Activated CD8-positive, alpha-beta memory T cell treated with anti-CD3 and anti-CD28 coated beads, Interleukin-2, amount 10 ng/mL, durations not matched to agents 7 days and 5 days (primary cell): ENCODE measurements around the gene TRPV6. TPM values are rescaled to one million over a fixed set of nuclear protein-coding genes. Genes with fewer than 3 reads are reported as not detected.
A peak's percentile ranks its signal among the peaks of the same experiment; 100 is the strongest.

ENCODE experiments used
- ATAC-seq: fragments of 150-1000 bp; cut with Tn5 transposase; one replicate; pipeline ENCODE4 v1.10.0; 2021; ENCODE audit warnings: moderate library complexity
- CTCF ChIA-PET: fragments of 350-600 bp; sonication (Branson Sonifier 250); formaldehyde crosslinking; loops from one replicate; lab custom pipeline; 2021; ENCODE audit warnings: antibody characterized with exemption; lab: Charles Lee
- DNase-seq: peaks from one replicate; pipeline ENCODE4 v3.0.0-alpha.2; 2020
- H3K27ac Mint-ChIP-seq: one replicate; pipeline ENCODE4 v1.8.0; 2021; ENCODE audit warnings: mild to moderate bottlenecking, mixed read lengths
- H3K27me3 Mint-ChIP-seq: one replicate; pipeline ENCODE4 v1.8.0; 2021; ENCODE audit warnings: mixed read lengths
- H3K36me3 Mint-ChIP-seq: one replicate; pipeline ENCODE4 v1.8.0; 2021; ENCODE audit warnings: mild to moderate bottlenecking, mixed read lengths
- H3K4me1 Mint-ChIP-seq: one replicate; pipeline ENCODE4 v1.8.0; 2021; ENCODE audit warnings: mixed read lengths
- H3K4me3 Mint-ChIP-seq: one replicate; pipeline ENCODE4 v1.8.0; 2021; ENCODE audit warnings: mild to moderate bottlenecking, moderate library complexity, mixed read lengths
- H3K9me3 Mint-ChIP-seq: one replicate; pipeline ENCODE4 v1.8.0; 2022; ENCODE audit warnings: low read depth, mixed read lengths
- total RNA-seq, 2 experiments: library from RNA; stranded (reverse); gene quantifications; one replicate each; pipeline ENCODE4 v1.2.3, GENCODE V29; 2021

Gene TRPV6
- total RNA-seq, 2 experiments from 2014 or later: not detected

DNA sequence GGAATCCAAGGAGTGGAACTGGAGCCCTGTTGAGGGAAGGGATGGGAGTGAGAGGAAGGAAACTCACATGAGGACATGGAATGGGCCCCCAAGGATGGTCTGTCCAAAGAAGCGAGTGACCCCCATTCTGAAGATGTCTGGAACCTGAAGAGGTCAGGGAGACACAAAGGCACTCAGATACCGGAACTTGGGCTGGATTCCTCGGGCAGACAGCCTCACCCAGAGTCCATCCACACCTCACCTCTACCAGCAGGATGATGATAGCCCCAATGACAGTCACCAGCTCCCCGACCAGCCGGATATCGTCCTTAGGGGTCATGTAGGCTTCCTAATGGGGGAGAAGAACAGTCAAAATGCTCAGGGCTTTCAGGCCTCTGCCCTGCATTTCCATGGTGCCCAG is 10.7 kb downstream of the TRPV6 start:
- DNase-seq: no peak
- no peak for ATAC-seq
- no peak overlapping the region for H3K4me3 Mint-ChIP-seq
- no peaks in the 10 kb centered on the region for H3K36me3 Mint-ChIP-seq
- peaks cover 4% of the 10 kb centered on the region for H3K27me3 Mint-ChIP-seq
- H3K4me1 Mint-ChIP-seq: no peaks in the 10 kb centered on the region
- no peak overlapping the region for H3K27ac Mint-ChIP-seq
- no peaks in the 10 kb centered on the region for H3K9me3 Mint-ChIP-seq
- CTCF ChIA-PET: interaction anchor here (3.6 kb wide), 1 partner anchor 20 kb away, joined by 21 read pairs; the partner anchor contains the start of gene EPHB6

DNA sequence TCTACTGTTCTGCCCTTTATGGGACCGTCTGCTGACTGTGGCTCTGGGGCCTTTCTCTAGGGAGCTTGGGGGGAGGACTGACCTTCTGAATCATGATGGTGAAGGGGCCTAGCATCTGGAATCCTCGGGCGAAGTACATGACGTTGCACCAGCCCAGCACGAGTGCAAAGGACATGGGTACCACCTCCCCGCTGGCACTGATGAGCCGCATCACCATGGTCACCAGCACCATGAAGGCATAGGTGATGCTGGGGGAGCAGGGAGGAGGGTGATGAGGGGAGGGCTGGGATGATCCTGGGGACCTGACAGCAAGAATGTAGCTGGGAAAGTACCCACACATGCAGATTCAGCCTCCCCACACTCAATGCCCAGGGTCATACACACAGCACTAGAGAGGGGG is 11.1 kb downstream of the TRPV6 start:
- ATAC-seq: no peak
- Mint-ChIP-seq H3K4me3 (no peak overlapping the region), H3K27ac (no peak overlapping the region), H3K36me3 (no peaks in the 10 kb centered on the region), H3K4me1 (no peaks in the 10 kb centered on the region), H3K9me3 (no peaks in the 10 kb centered on the region), H3K27me3 (peaks cover 4% of the 10 kb centered on the region)
- no peak for DNase-seq
- CTCF ChIA-PET: interaction anchor here (0.9 to 3.6 kb wide), 3 partner anchors 20 to 340 kb away, joined by 3 to 22 read pairs (median 21); partner anchors contain the start of gene EPHB6

DNA sequence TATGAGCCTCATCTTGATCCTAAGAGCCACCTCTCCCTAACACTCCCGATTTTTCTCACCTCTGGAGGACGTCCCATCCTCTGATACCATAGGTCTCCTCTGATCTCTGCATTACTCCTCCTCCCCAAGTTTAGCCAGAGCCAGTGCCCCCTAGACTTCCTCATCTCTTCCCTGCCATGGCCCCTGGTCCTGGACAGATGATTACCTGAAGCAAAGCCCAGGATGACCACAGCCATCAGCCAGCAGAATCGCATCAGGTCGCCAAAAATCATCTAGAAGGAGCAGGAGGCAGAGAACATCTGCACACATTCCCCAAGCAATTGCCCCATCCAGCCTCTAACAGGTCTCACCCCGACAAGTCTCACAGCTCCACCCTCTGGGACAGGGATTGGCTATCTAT is 11.7 kb downstream of the TRPV6 start:
- Mint-ChIP-seq H3K4me1 (no peaks in the 10 kb centered on the region), H3K27me3 (no peaks in the 10 kb centered on the region), H3K9me3 (no peaks in the 10 kb centered on the region), H3K4me3 (no peak overlapping the region), H3K36me3 (no peaks in the 10 kb centered on the region), H3K27ac (no peak overlapping the region)
- ATAC-seq: no peak
- DNase-seq: no peak
- CTCF ChIA-PET: interaction anchor here (0.7 to 3.6 kb wide), 10 partner anchors 8 to 571 kb away, joined by 3 to 22 read pairs (median 4); partner anchors contain the start of gene EPHB6

DNA sequence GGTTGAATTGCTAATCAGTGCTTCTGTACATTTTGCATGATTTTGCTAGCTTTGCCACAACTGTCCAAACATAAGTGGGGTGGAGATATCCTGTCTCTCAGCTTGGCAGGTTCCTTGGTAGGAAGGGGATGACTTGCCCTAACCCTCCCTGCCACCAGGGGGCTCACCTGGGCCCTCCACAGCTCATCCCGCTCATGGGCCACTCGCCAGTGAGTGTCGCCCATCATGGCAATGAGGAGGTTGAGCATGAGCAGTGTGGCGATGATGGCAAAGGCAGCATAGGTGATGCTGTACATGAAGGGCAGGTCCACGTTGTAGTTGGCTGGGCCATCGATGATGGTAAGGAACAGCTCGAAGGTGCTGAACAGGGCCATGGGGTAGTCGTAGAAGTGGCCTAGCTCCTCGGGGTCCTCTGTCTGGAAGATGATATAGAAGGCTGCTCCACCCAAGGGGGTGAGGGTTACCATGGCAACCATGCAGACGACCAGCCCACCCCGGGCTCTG is 12.2 kb downstream of the TRPV6 start:
- CTCF ChIA-PET: interaction anchor here (0.7 to 3.6 kb wide), 19 partner anchors 8 to 570 kb away, joined by 3 to 22 read pairs (median 4); partner anchors contain the start of gene EPHB6
- ATAC-seq (peak; percentile 54), DNase-seq (peak; percentile 50)
- H3K4me1 Mint-ChIP-seq: no peaks in the 10 kb centered on the region
- H3K9me3 Mint-ChIP-seq: no peaks in the 10 kb centered on the region
- no peaks in the 10 kb centered on the region for H3K36me3 Mint-ChIP-seq
- no peak overlapping the region for H3K4me3 Mint-ChIP-seq
- H3K27ac Mint-ChIP-seq: no peak overlapping the region
- H3K27me3 Mint-ChIP-seq: no peaks in the 10 kb centered on the region

DNA sequence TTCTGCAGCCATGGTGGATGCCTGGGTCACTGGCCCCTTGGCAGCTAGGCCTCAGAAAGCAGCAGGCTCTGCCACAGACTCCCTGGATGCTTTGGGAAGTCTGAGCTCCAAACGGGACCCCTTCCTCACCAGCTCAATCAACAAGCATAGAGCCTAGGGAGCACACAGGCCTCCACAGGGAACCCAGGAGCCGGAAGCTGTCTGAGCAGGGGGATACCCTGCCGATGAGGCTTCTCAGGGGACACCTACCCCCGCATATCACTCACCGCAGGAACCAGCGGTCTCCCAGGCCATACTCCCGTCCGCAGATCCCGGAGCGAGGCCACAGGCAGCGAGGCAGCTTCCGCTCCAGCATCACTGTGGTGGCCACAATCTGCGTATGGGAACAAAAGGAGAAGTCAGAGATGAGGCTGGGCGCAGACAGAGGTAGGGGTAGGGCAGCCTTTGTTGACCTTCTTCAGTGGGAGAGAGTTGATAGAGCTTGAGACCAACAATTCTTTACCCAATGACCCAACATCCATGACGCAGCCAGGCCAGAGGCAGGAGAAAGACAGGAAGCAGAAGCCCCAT is 13.4 kb downstream of the TRPV6 start:
- CTCF ChIA-PET: interaction anchor here (1.0 to 3.6 kb wide), 11 partner anchors 9 to 136 kb away, joined by 3 to 22 read pairs (median 6); partner anchors contain the start of gene EPHB6
- no peaks in the 10 kb centered on the region for H3K36me3 Mint-ChIP-seq
- no peak overlapping the region for H3K4me3 Mint-ChIP-seq
- H3K27me3 Mint-ChIP-seq: no peaks in the 10 kb centered on the region
- ATAC-seq (no peak), DNase-seq (peak; percentile 11)
- no peak overlapping the region for H3K27ac Mint-ChIP-seq
- H3K4me1 Mint-ChIP-seq: no peaks in the 10 kb centered on the region
- no peaks in the 10 kb centered on the region for H3K9me3 Mint-ChIP-seq

DNA sequence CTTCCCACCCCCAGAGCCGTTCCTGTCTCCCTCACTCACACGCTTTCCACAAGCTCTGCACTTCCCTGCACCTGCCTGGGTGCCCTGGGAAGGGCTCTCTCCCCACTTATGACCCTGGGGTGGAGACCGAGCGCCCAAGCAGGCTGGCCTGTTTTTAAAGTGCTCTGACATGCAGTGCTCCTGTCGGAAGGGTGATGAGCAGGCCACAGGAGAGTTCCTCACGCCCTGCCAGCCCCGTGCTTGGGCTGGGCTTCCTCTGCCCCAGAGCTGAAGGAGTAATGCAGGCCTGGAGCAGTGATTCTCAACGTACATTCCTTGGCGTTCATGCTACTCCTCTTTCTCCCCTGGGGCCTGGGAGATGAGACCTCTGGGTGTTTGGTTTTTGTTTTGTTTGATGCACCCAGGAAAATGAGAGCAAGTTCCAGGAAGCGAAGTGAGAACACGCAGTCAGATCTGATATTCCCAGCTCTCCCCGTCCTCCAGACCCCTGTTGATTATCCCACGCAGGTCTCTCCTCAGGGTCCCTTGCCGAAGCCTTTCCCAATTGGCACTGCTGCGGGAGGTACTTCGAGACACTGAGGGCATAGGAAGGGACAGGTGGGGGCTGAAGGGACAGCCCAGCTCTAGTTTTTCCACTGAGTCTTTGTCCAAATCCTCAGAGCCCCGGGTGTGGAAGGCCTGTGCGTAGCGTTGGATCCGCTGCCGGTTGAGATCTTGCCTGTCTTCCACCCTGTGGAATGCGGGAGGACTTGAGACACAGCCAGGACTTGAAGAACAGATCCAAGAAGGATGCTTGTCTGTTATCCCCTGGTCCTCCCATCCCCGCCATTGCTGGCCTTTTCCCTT is 14.1 kb downstream of the TRPV6 start:
- ATAC-seq: no peak
- Mint-ChIP-seq H3K27ac (no peak overlapping the region), H3K9me3 (no peaks in the 10 kb centered on the region), H3K4me1 (no peaks in the 10 kb centered on the region), H3K4me3 (no peak overlapping the region), H3K27me3 (no peaks in the 10 kb centered on the region), H3K36me3 (no peaks in the 10 kb centered on the region)
- CTCF ChIA-PET: interaction anchor here (1.1 to 3.6 kb wide), 6 partner anchors 11 to 268 kb away, joined by 3 to 22 read pairs (median 5); partner anchors contain the start of gene EPHB6
- DNase-seq: peak; percentile 22

DNA sequence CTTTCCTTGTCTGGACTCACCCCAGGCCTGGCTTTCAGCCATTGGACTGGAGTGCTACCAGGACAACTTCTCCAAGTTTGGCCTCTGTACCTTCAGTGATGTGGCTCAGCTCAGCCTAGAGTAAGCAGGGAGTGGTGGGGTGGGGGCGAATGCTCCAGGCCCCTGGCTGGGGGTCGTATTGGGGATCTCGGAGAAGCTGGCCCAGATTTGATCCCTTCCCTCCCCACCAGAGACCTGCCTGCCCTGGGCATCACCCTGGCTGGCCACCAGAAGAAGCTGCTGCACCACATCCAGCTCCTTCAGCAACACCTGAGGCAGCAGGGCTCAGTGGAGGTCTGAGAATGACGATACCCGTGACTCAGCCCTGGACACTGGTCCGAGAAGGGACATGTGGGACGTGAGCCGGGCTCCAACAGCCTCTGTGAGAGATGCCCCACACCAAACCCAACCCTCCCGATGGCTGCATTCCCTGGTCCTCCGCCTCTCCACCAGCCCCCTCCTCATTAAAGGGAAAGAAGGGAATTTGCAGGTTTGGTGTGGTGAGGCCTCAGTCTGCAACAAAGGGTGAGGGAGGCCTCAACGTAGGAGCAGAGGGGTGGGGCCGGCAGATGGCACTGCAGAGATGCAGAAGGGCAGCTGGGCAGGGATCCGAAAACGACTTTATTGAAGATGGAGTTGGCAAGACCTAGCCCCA is 14.8 kb downstream of the TRPV6 start:
- no peaks in the 10 kb centered on the region for H3K27me3 Mint-ChIP-seq
- no peak overlapping the region for H3K4me3 Mint-ChIP-seq
- DNase-seq (peak; percentile 35), ATAC-seq (no peak)
- H3K9me3 Mint-ChIP-seq: no peaks in the 10 kb centered on the region
- no peaks in the 10 kb centered on the region for H3K36me3 Mint-ChIP-seq
- H3K4me1 Mint-ChIP-seq: no peaks in the 10 kb centered on the region
- H3K27ac Mint-ChIP-seq: no peak overlapping the region
- CTCF ChIA-PET: interaction anchor here (0.8 to 1.1 kb wide), 2 partner anchors 10 to 267 kb away, joined by 3 read pairs; no protein-coding TSS in a partner anchor

DNA sequence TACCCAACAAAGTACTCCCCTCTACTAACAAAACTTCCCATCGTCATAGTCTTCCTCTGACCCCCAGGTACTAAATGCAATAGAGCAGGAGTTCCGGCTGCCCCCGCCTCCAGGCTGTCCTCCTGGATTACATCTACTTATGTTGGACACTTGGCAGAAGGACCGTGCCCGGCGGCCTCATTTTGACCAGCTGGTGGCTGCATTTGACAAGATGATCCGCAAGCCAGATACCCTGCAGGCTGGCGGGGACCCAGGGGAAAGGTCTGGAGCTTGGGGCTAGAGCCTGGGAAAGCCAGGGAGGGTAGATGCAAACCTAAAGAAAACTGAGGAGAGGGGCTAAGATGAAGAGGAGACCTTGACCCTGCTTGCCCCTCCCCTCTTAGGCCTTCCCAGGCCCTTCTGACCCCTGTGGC is 15.4 kb downstream of the TRPV6 start:
- Mint-ChIP-seq H3K36me3 (no peaks in the 10 kb centered on the region), H3K27me3 (no peaks in the 10 kb centered on the region), H3K4me1 (no peaks in the 10 kb centered on the region), H3K4me3 (no peak overlapping the region), H3K9me3 (no peaks in the 10 kb centered on the region), H3K27ac (no peak overlapping the region)
- CTCF ChIA-PET: interaction anchor here (0.8 to 1.1 kb wide), 2 partner anchors 11 to 345 kb away, joined by 3 to 4 read pairs; no protein-coding TSS in a partner anchor
- no peak for ATAC-seq
- DNase-seq: peak; percentile 35

DNA sequence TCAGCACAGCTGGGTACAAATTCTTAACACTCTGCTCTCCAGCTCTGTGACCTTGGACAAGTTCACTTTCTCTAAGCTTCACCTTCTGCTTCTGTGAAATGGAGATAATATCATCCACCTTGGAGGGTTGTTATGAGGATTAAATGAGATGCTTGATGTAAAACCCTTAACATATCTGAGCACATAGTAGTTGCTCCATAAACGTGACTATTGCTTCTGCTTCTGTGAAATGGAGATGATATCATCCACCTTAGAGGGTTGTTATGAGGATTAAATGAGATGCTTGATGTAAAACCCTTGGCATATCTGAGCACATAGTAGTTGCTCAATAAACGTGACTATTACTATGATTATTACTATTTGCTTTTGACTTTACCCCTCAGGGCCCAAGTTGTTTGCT is 16.1 kb downstream of the TRPV6 start:
- no peaks in the 10 kb centered on the region for H3K9me3 Mint-ChIP-seq
- no peak overlapping the region for H3K27ac Mint-ChIP-seq
- H3K27me3 Mint-ChIP-seq: no peaks in the 10 kb centered on the region
- CTCF ChIA-PET: interaction anchor here (1.1 to 1.3 kb wide), 2 partner anchors 12 to 346 kb away, joined by 3 to 4 read pairs; no protein-coding TSS in a partner anchor
- DNase-seq: no peak
- no peak for ATAC-seq
- H3K4me1 Mint-ChIP-seq: no peaks in the 10 kb centered on the region
- H3K36me3 Mint-ChIP-seq: no peaks in the 10 kb centered on the region
- no peak overlapping the region for H3K4me3 Mint-ChIP-seq

DNA sequence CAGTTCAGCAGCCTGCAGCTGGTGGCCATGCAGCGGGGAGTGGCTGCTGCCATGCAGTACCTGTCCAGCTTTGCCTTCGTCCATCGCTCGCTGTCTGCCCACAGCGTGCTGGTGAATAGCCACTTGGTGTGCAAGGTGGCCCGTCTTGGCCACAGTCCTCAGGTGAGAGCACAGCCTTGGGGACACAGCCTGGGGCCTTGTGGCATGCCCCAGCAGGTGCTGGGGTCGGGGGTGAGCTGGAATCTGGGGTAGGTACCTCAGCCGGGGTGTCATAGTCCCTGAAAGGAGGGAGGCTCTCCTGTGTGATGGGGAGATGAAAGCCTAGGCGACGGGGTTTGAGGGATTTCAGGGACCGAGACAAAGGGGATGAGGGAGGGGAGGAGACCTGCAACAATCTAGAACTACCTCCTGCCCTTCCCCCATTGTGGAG is 16.5 kb downstream of the TRPV6 start:
- Mint-ChIP-seq H3K27me3 (no peaks in the 10 kb centered on the region), H3K4me3 (no peak overlapping the region), H3K27ac (no peak overlapping the region), H3K4me1 (no peaks in the 10 kb centered on the region), H3K9me3 (no peaks in the 10 kb centered on the region), H3K36me3 (no peaks in the 10 kb centered on the region)
- CTCF ChIA-PET: interaction anchor here (1.1 to 1.3 kb wide), 2 partner anchors 13 to 346 kb away, joined by 3 to 4 read pairs; no protein-coding TSS in a partner anchor
- no peak for ATAC-seq
- DNase-seq: peak; percentile 22

DNA sequence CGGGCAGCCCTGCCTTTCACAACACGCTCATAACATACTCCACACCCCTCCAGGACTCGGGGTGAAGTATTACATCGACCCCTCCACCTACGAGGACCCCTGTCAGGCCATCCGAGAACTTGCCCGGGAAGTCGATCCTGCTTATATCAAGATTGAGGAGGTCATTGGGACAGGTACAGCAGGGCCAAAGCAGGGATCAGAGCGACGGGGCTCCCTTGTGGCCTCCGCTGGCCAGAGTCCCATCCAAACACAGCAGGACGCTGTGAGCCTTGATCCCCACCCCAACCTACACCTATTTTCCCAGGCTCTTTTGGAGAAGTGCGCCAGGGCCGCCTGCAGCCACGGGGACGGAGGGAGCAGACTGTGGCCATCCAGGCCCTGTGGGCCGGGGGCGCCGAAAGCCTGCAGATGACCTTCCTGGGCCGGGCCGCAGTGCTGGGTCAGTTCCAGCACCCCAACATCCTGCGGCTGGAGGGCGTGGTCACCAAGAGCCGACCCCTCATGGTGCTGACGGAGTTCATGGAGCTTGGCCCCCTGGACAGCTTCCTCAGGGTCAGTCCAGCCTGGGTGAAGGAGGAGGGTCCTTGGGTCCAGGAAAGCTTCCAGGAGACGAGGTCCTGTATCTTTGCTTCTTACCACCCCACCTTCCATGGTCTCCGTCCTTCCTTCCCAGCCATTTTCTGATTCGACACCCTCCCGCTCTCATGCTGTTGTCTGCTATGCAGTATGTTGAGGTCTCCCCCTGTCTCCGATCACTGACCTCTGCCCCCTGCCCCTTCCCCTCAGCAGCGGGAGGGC is 17.2 kb downstream of the TRPV6 start:
- DNase-seq (peak; percentile 36), ATAC-seq (no peak)
- Mint-ChIP-seq H3K27ac (no peak overlapping the region), H3K4me3 (no peak overlapping the region), H3K36me3 (no peaks in the 10 kb centered on the region), H3K4me1 (no peaks in the 10 kb centered on the region), H3K9me3 (no peaks in the 10 kb centered on the region), H3K27me3 (no peaks in the 10 kb centered on the region)
- CTCF ChIA-PET: interaction anchor here (1.3 kb wide), 1 partner anchor 13 kb away, joined by 3 read pairs; no protein-coding TSS in a partner anchor
